Activated T-cell treated with anti-CD3 and anti-CD28 coated beads for 48 hours (primary cell): ENCODE data around the gene CDK5RAP2.
"Not testable (repeated sequence)": the region's sequence is repeated elsewhere in the genome, so short reads cannot be mapped to it uniquely, and the experiment has no call there.

Experiments
- DNase-seq: peaks from one replicate; pipeline ENCODE4 v3.0.0-alpha.2; 2020; ENCODE audit warnings: low read depth

CDK5RAP2 gene

DNA sequence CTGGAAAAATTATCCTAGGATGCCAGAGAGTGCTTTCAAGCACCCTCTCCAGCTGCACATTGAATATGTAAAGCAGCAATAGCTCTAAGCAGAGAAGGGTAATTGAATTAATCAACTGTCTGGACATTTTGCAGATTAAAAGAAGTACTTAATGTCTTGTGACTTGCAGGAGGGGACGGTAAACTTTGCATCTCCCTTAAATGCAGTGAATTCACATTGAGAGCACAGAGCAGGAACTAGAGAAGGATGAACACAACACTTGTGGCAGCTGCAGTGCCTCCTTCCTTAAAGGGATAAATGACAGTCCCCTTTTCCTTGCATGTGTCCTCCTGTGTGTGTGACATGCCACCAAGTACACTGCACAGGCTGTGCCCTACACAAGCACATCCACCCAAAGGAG, 7.4 kb upstream of the CDK5RAP2 start:
- no peak for DNase-seq

DNA sequence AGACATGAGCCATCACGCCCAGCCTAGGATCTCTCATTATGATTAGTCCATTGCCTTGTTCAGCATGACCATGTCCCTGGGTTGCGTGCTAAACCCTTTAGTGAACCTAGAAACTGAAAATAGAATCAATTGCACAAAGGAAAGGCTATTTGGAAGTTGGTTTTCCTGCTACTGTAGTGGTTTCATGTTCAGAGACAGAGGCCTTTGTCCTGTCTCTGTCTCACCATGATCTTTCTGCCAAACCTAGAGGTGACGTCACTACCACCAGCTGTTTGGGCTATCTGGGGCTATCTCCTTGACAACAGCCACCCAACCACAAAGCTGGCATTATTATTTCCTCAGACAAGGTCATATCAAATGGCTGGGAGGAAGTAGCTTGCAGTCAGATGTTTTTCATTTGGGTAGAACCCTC, 4.0 kb upstream of the CDK5RAP2 start:
- DNase-seq, result no peak

- DNase-seq, result no peak
Observed at GRCh38 chr9:120579139-120580050, 572 bp downstream of the CDK5RAP2 start.

DNA sequence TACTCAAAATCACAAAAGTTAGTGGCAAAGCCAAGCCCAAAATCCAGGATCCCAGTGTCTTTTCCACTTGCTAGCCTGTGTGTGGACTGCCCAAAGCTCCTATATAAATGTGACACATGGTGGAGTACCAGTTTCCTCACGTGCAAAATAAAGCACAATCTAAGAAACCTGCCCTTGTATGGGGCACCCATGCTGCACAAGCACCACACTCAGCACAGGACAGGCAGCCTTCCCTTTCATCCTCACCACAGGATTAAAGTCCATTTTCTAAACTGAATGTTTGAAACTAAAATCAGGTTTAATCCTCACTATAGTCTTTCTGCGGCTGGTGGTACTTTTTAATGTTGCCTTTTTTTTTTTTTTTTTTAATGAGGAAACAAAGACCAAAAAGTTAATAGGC, 5.5 kb downstream of the CDK5RAP2 start:
- DNase-seq, result no peak

DNA sequence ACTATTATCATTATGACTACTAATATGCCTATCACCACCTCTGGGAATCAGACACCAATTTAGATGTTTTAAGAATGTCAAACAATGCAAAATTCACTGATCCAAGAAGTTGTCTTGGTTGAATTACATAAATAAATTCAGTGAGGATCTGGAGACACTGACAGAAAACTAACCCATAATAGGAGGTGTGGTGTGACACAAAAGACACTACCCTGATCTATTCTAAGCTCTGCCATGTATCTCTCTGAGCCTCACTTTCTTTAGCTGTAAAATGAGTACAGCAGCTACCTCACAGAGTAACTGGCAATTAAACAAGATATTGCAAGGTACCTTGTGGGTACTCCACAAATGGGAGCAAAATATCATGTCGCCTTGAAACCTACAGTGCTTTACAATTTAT, 7.5 kb downstream of the CDK5RAP2 start:
- DNase-seq, result no peak

GRCh38 chr9:120571443-120572257, 8.3 kb downstream of the CDK5RAP2 start:
- DNase-seq, result no peak

DNA sequence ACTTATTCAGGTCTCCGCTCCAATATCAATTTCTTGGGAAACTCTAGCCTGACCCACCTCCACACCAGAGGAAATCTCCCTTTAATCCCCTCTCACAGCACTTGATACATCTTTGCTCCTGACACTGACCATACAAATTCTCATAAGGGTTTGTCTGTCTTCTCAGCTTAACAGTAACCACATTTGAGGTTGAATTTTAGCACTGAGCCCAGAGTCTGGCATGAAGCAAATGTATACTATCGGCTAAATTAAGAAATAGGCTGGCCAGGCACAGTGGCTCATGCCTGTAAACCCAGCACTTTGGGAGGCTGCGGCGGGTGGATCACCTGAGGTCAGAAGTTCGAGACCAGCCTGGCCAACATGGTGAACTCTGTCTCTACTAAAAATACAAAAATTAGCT, 9.7 kb downstream of the CDK5RAP2 start:
- DNase-seq, result no peak

DNA sequence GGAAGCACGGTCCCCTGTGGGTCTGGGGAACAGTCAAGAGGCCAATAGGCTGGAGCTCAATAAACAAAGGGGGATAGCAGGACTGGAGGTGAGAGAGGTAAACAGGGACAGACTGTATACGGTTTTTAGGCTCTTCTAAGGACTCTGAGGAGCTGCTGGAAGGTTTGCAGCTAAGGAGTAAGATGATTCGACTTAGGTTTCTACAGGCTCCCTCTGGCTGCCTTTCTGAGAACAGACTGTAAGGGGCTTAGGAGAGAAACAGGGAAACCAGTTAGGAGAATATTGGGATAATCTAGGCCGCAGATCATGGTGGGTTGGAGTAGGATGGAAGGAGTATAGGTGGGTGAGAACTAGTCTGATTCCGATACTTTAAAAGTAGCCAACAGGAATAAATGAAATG, 10.4 kb downstream of the CDK5RAP2 start:
- DNase-seq, result no peak

DNA sequence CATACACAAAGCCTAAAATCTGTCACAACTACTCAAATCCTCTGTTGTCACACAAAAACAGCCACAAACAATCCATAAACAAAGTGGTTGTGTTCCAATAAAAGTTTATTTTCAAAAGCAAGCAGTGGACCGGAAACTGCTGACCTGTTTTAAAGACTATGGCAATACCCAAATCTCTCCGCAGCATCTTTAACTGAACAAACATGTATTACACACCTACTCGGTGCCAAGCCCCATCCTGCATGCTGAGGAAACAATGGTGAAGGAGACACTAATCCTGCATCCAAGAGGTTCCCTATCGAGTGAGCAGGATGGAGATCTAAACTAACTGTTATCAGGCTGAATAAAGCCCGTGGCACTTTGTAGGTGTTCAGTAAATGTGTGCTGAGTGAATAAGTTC, 11.2 kb downstream of the CDK5RAP2 start:
- DNase-seq, result no peak

DNA sequence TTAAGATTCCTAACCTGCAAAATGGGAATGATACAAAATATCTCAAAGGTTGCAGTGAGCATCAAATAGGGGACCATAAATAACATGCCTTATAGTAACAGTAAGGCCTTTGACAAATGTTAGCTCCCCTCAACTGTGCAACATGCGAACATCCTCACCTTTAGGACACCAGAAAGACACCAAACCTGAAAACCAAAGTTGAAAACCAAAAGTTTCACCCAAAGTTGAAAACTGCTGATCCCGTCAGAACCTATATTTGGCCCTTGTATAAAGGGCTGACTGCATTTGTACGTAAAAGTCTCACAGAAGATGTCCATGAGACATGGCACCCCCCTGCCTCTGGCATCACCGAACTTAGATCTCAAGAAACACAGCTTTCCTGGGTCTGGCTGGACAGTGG, 12.1 kb downstream of the CDK5RAP2 start:
- DNase-seq, result no peak

DNA sequence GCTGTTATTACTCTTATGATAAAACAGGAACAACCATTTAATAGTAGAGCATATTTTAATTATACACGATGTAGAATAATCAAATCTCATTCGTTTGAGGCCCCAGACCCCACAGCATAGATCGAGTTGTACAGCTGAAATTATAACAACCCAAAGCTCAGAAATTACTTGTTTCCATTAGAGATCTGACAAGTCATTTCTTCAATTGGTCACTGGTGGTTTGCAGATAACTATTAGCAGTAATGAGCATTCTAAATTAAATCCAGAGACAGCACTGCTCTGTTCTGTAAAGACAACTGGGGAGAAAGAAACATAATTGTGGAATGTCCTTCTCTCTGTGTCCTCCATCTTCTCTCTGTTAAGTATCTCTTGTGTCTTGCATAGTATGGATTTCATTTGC, 12.9 kb downstream of the CDK5RAP2 start:
- no peak for DNase-seq

DNA sequence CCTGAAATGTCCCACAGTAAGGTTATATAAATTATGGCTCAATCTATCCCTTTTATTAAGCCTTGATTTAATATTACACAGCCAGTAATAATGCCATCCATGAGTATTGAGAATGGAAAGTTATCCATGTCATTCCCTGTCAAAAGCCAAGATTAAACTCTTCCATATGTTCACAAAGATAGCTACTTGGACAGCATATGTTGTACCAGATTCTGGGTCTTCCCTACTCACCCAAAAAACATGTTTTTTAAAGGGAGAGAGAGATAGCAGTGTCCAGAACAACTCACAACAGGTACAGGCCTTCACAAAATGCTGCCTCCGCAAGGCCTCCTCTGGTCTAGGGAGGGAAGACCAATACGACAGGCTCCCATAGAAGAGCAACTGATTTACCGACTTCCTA, 15.4 kb downstream of the CDK5RAP2 start:
- DNase-seq, result no peak

DNA sequence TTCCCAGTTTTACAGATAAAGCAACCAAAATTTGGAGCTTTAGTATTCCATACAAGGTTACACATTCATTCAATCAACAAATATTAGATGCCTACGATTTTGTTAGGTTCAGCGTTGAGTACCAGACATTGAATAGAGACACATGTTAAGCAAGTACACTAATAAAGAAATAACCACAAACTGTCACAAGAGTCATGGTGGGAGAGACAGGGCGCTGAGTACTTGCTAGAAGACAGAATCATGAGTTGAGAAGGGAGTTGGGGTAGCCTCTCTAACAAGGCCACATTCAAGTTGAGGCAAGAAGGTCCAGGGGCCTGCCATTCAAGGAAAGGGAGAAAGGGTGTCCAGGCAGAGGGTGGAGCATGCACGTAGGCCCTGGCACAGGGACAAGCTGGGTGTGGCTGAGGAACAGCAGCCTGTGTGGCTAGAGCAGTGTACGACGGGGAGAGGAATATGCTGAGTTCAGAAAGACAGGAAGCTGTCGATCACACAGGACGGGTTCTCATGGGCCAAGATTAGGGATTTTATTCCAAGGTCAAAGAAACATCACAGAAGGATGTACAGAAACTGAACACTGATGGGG, 17.0 kb downstream of the CDK5RAP2 start:
- DNase-seq, result no peak

- no peak for DNase-seq
Observed at GRCh38 chr9:120561709-120562108, 18.3 kb downstream of the CDK5RAP2 start.

- DNase-seq, result no peak
Observed at GRCh38 chr9:120559546-120559945, 20.4 kb downstream of the CDK5RAP2 start.

- DNase-seq, result no peak
Observed at GRCh38 chr9:120558454-120558853, 21.5 kb downstream of the CDK5RAP2 start.

DNA sequence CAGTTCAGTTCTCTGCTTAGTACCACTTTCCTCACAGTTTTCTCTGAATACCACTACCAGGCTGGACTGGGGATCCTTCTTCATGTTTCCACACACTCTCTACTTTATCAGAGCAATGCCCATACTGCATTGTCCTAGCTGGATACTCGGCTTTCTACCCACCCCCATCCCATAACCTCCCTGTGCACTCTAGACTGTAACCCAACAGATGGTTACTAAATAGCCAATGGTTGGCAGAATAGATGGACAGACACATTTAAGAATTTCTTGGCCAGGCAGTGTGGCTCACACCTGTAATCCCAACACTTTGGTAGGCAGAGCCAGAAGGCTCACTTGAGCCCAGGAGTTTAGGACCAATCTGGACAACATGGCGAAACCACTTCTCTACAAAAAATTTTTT, 22.8 kb downstream of the CDK5RAP2 start:
- no peak for DNase-seq

- no peak for DNase-seq
Observed at GRCh38 chr9:120556775-120557174, 23.2 kb downstream of the CDK5RAP2 start.

DNA sequence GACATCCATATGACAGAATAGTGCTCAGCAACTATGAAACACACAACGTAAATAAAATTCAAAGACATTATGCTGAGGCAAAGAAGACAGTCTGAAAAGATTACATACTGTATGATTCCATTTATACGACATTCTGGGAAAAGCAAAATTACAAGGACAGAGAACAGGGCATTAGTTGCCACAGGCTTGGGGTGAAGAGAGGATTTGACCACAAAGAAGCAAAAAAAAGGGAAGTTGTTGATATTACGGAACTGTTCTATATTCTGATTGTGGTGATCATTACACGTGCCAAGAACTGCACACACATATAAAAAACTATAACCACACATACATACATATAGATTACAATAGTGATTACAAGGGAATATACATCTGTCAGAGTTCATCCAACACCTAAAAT, 24.1 kb downstream of the CDK5RAP2 start:
- no peak for DNase-seq

GRCh38 chr9:120552210-120552704, 27.7 kb downstream of the CDK5RAP2 start:
- DNase-seq, result not testable (repeated sequence)

DNA sequence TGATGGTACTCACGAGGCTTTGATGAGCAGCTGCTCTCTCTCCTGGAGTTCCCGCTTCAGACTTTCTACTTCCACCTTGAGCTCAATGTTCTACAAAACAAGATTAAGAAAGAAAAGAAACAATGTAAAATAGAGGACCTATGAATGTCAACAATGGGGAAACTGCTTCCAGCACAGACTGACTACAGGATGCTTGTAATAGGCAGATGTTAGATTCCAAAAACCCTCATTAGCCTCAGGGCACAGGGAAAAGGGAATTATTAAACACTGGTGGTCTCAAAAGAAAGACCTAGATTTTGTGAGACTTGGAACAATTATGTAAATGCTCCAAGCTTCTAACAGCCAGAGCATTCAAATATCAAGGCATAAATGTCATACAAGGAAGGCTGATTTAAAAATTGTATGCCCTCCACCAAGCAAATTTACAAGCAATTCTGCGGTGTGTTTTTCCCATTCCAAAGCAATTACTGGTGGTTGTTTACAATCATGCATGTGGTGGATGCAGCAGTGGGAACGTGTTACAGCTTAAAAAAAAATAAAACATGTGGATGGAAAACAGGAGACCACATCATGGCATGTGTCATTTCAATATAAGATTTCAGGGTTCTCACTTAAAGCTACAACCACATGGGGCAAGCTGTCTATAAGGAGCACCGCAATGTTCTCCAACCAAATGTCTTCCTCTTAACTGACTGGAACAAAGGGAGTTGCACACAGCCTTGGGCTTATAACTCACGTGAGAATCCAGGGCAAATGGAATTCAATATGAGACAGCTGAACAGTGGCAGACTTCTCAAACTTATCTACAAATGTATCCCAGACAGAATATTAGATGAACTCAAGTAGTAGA, 34.0 kb downstream of the CDK5RAP2 start:
- DNase-seq, result no peak

DNA sequence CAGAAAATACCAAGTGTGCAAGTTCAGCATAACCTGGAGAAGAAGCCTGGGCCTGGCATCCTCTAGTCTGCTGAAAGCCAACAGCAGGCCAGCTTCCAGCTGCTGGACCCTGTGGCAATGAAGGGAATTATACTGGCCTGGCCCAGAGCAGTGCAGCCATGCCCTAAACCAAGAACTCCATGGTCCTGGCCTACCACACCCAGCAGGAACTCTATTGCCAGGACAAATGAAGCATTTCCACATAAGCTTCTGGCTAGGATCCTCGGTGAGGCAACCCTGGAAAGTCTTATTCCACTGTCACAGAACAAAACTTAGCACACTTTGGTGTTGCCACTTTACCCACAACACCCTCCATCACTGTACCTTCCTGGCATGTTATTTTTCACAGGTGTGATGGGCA, 35.5 kb downstream of the CDK5RAP2 start:
- DNase-seq, result no peak
